K562 (cell line): Measurements from ENCODE around the gene CRYBA4. TPM values are rescaled to one million over a fixed set of nuclear protein-coding genes. Genes with fewer than 3 reads are reported as not detected.

Experiments used
- DIDO1 ChIP-seq: fragments of 450-650 bp; IDR thresholded peaks from 2 replicates; pipeline ENCODE4 v1.6.1; 2016; ENCODE audit warnings: low read depth, missing biosample characterization, missing genetic modification characterization
- EHMT2 ChIP-seq: fragments of 450-650 bp; IDR thresholded peaks from 2 replicates; pipeline ENCODE4 v1.6.1; 2018; ENCODE audit warnings: antibody characterized with exemption
- ESRRA ChIP-seq: fragments of 450-650 bp; IDR thresholded peaks from 2 replicates; pipeline ENCODE4 v1.6.1; 2014; ENCODE audit warnings: low read depth, mild to moderate bottlenecking, moderate library complexity, borderline replicate concordance
- ESRRB ChIP-seq: fragments of 250-450 bp; sonication (Bioruptor Pico); IDR thresholded peaks from 2 replicates; pipeline ENCODE4 v1.5.0; 2020; ENCODE audit warnings: mild to moderate bottlenecking, moderate library complexity, borderline replicate concordance
- JUN ChIP-seq, 2 experiments: sonication (generic) in 1 of 2; formaldehyde crosslinking in 1 of 2; IDR thresholded peaks; 2 replicates each; pipeline versions ENCODE4 v1.6.1 to v1.8.0; 2012 to 2022; ENCODE audit warnings: borderline replicate concordance in 2 of 2, mild to moderate bottlenecking in 2 of 2, improper control_type of control experiment in 1 of 2, low read depth in 1 of 2, low read length in 1 of 2, missing genetic modification reagents in 1 of 2
- MAFF ChIP-seq: IDR thresholded peaks from 2 replicates; pipeline ENCODE4 v1.6.1; 2012; ENCODE audit warnings: low read length, improper control_type of control experiment
- NR2C1 ChIP-seq, 2 experiments: fragments of 450-650 bp; IDR thresholded peaks; 2 replicates each; pipeline ENCODE4 v1.6.1; 2017; ENCODE audit warnings: mild to moderate bottlenecking in 2 of 2, antibody characterized with exemption in 1 of 2, inconsistent platforms in 1 of 2, missing compliant biosample characterization in 1 of 2, missing genetic modification characterization in 1 of 2
- RAD51 ChIP-seq: fragments of 450-650 bp; IDR thresholded peaks from 2 replicates; pipeline ENCODE4 v1.7.1; 2016; ENCODE audit warnings: low read depth, mild to moderate bottlenecking, borderline replicate concordance
- SUPT5H ChIP-seq: fragments of 450-650 bp; IDR thresholded peaks from 2 replicates; pipeline ENCODE4 v1.6.1; 2016
- TRIM28 ChIP-seq: fragments of 450-650 bp; IDR thresholded peaks from 2 replicates; pipeline ENCODE4 v1.6.1; 2017
- ZNF232 ChIP-seq: sonication (generic); formaldehyde crosslinking; IDR thresholded peaks from 2 replicates; pipeline ENCODE4 v1.8.0; 2022; ENCODE audit warnings: mild to moderate bottlenecking, missing genetic modification reagents
- ZNF436 ChIP-seq: fragments of 250-450, 450-650 bp; sonication (Bioruptor Pico); formaldehyde crosslinking; IDR thresholded peaks from 2 replicates; pipeline ENCODE4 v1.7.0; 2020; ENCODE audit warnings: mild to moderate bottlenecking
- polyA plus RNA-seq, 8 experiments: library from polyadenylated mRNA; depleted of rRNA in 4 of 8; stranded (reverse) in 5 of 8; unstranded in 3 of 8; fragments of >200 nt; fragmentation: Nextera tagmentation in 2 of 8; fragmentation: Illumina TruSeq in 1 of 8; extraction: Ambion mirVana in 2 of 8; extraction: Trizol in 1 of 8; gene quantifications; 2 replicates each; pipeline versions ENCODE4 v1.2.1 to v1.2.3, GENCODE V29; 2011 to 2014; ENCODE audit warnings: inconsistent platforms in 1 of 8, missing spikeins in 1 of 8
- total RNA-seq, 7 experiments: library from RNA; depleted of rRNA in 6 of 7; stranded (reverse); fragments of >200 nt in 6 of 7; fragmentation: Illumina TruSeq in 2 of 7; extraction: Trizol in 2 of 7; gene quantifications; 2 replicates each; pipeline versions ENCODE4 v1.2.1 to v1.2.3, GENCODE V29; 2011 to 2021; ENCODE audit warnings: low replicate concordance in 1 of 7
- TF ChIP-seq, protein P1 (sequence below): sonication (generic); formaldehyde crosslinking; IDR thresholded peaks from 2 replicates; pipeline ENCODE4 v1.8.0; 2023; ENCODE audit warnings: mild to moderate bottlenecking, missing genetic modification reagents
- TF ChIP-seq, protein P2 (sequence below): IDR thresholded peaks from 2 replicates; pipeline ENCODE4 v1.6.1; 2012; ENCODE audit warnings: low read depth, low read length, improper control_type of control experiment, borderline replicate concordance
- TF ChIP-seq, protein P3 (sequence below): fragments of 250-450 bp; sonication (Bioruptor Pico); IDR thresholded peaks from 2 replicates; pipeline ENCODE4 v1.8.0; 2022; ENCODE audit warnings: moderate library complexity, mild to moderate bottlenecking, inconsistent platforms
- TF ChIP-seq, protein P4 (sequence below), 2 experiments: IDR thresholded peaks in 1 of 2; conservative IDR thresholded peaks in 1 of 2; 2 replicates each; pipeline ENCODE4 v1.6.1; 2016; ENCODE audit warnings: low read depth in 2 of 2, mild to moderate bottlenecking in 1 of 2, missing compliant biosample characterization in 1 of 2, missing genetic modification characterization in 1 of 2, moderate library complexity in 1 of 2

Gene CRYBA4
- total and polyA plus RNA-seq, 9 of the 15 experiments (the other 6 are each of a cell fraction or from before 2014, with no cell fraction given), result 0.59 to 3.3 (median 1.6) TPM

DNA sequence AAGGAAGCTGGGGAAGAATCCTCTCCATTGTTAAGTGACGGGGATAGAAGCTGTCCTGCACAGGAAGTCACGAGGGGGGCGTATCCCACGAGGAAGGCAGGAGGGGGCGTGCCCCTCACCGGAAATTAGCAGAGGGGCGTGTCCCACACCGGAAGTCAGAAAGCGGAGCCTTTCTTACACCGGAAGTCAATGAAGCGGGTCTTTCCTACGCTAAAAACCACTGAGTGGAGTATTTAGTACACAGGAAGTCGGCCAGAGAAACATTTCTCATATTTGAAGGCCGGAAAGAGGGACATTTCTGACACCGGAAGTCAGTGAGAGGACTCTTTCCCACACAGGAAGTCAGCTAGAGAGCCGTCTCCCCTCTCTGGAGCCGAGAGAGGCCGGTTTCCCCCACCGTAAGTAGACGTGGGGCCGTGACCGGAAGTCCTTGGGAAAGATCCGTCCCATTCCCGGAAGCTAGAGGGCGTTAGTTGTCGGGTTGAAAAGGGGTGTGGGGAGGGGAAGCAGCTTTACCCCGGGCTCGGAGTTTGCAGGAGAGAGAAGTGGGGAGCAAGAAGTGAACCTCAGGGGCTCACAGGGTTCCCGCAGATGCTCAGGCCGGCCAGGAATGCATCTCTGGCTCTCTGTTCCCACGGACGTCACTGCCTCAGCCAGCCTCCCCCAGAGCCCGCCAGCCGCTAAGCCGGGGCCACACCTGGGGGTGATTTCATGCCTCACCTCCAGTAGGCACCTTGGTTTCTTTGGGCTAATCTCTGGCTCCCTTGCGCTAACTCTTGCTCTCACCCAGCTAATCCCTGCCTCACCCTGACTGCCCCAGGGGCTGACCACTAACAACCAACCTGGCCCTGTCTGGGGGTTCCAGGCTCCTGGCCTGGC lies 51.1 kb downstream of the CRYBA4 start (continued):
- TF ChIP-seq, protein P1, sequence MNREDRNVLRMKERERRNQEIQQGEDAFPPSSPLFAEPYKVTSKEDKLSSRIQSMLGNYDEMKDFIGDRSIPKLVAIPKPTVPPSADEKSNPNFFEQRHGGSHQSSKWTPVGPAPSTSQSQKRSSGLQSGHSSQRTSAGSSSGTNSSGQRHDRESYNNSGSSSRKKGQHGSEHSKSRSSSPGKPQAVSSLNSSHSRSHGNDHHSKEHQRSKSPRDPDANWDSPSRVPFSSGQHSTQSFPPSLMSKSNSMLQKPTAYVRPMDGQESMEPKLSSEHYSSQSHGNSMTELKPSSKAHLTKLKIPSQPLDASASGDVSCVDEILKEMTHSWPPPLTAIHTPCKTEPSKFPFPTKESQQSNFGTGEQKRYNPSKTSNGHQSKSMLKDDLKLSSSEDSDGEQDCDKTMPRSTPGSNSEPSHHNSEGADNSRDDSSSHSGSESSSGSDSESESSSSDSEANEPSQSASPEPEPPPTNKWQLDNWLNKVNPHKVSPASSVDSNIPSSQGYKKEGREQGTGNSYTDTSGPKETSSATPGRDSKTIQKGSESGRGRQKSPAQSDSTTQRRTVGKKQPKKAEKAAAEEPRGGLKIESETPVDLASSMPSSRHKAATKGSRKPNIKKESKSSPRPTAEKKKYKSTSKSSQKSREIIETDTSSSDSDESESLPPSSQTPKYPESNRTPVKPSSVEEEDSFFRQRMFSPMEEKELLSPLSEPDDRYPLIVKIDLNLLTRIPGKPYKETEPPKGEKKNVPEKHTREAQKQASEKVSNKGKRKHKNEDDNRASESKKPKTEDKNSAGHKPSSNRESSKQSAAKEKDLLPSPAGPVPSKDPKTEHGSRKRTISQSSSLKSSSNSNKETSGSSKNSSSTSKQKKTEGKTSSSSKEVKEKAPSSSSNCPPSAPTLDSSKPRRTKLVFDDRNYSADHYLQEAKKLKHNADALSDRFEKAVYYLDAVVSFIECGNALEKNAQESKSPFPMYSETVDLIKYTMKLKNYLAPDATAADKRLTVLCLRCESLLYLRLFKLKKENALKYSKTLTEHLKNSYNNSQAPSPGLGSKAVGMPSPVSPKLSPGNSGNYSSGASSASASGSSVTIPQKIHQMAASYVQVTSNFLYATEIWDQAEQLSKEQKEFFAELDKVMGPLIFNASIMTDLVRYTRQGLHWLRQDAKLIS, result no peak
- TF ChIP-seq ZNF436 (CRISPR knock-in tag), result no peak
- TF ChIP-seq EHMT2, result no peak
- peak; percentile 65 for TF ChIP-seq RAD51
- no peak for TF ChIP-seq ZNF232 (CRISPR knock-in tag)
- no peak for TF ChIP-seq ESRRB (CRISPR knock-in tag)
- peak; percentile 63 for TF ChIP-seq SUPT5H
- no peak for TF ChIP-seq MAFF
- TF ChIP-seq, protein P2, sequence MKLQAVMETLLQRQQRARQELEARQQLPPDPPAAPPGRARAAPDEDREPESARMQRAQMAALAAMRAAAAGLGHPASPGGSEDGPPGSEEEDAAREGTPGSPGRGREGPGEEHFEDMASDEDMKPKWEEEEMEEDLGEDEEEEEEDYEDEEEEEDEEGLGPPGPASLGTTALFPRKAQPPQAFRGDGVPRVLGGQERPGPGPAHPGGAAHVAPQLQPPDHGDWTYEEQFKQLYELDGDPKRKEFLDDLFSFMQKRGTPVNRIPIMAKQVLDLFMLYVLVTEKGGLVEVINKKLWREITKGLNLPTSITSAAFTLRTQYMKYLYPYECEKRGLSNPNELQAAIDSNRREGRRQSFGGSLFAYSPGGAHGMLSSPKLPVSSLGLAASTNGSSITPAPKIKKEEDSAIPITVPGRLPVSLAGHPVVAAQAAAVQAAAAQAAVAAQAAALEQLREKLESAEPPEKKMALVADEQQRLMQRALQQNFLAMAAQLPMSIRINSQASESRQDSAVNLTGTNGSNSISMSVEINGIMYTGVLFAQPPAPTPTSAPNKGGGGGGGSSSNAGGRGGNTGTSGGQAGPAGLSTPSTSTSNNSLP, result no peak
- 0 out of 2 replicates have a peak, but pooled peaks have one; percentile 22 for TF ChIP-seq DIDO1 (tag)
- TF ChIP-seq, protein P3, sequence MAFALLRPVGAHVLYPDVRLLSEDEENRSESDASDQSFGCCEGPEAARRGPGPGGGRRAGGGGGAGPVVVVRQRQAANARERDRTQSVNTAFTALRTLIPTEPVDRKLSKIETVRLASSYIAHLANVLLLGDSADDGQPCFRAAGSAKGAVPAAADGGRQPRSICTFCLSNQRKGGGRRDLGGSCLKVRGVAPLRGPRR (CRISPR knock-in tag), result no peak
- no peak for TF ChIP-seq ESRRA
- TF ChIP-seq, protein P4, sequence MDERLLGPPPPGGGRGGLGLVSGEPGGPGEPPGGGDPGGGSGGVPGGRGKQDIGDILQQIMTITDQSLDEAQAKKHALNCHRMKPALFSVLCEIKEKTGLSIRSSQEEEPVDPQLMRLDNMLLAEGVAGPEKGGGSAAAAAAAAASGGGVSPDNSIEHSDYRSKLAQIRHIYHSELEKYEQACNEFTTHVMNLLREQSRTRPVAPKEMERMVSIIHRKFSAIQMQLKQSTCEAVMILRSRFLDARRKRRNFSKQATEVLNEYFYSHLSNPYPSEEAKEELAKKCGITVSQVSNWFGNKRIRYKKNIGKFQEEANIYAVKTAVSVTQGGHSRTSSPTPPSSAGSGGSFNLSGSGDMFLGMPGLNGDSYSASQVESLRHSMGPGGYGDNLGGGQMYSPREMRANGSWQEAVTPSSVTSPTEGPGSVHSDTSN (CRISPR knock-in tag; IDR thresholded peaks at IDR 0.05; ENCODE audit: low read depth), result no peak
- TF ChIP-seq, protein P4 (tag; conservative IDR thresholded peaks at IDR 0.05; ENCODE audit: low read depth), result no peak
- no peak for TF ChIP-seq TRIM28
- TF ChIP-seq JUN (IDR thresholded peaks at IDR 0.05; ENCODE audit: borderline replicate concordance, low read depth, low read length), result no peak
- no peak for TF ChIP-seq JUN (CRISPR knock-in tag; IDR thresholded peaks at IDR 0.05; ENCODE audit: borderline replicate concordance)
- TF ChIP-seq NR2C1 (IDR thresholded peaks at IDR 0.05), result peak; percentile 55; the same call in 1 of the 2 replicates
- 0 out of 2 replicates have a peak, but pooled peaks have one; percentile 34 for TF ChIP-seq NR2C1 (tag; IDR thresholded peaks at IDR 0.05)
